ENCODE measurements around the gene GPNMB.

DNA sequence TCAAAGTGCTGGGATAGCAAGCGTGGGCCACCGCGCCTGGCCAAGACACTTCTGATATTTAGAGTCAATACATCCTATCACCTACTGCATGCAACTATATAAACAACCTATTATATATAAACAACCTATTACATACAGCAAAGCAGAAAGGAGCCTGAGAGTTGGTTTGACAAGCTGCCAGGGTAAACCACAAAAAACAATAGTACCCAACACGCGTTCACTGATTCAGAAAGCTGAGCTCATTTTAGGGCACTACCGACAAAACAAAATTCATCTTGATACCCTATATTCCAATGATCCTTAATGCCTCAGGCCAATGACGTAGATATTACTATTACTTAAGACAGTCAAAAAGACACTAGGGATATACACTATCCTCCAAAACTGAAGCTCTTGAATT, 68.8 kb downstream of the GPNMB start:
- TF ChIP-seq, protein P1, sequence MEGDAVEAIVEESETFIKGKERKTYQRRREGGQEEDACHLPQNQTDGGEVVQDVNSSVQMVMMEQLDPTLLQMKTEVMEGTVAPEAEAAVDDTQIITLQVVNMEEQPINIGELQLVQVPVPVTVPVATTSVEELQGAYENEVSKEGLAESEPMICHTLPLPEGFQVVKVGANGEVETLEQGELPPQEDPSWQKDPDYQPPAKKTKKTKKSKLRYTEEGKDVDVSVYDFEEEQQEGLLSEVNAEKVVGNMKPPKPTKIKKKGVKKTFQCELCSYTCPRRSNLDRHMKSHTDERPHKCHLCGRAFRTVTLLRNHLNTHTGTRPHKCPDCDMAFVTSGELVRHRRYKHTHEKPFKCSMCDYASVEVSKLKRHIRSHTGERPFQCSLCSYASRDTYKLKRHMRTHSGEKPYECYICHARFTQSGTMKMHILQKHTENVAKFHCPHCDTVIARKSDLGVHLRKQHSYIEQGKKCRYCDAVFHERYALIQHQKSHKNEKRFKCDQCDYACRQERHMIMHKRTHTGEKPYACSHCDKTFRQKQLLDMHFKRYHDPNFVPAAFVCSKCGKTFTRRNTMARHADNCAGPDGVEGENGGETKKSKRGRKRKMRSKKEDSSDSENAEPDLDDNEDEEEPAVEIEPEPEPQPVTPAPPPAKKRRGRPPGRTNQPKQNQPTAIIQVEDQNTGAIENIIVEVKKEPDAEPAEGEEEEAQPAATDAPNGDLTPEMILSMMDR (IDR thresholded peaks at IDR 0.05; ENCODE audit: low read depth, low read length): no peak
- TF ChIP-seq POLR2A (IDR thresholded peaks at IDR 0.05; ENCODE audit: extremely low read depth, insufficient read length) (no peak), MYC (IDR thresholded peaks at IDR 0.05; ENCODE audit: low read depth, low read length) (no peak)
- TF ChIP-seq, protein P2, sequence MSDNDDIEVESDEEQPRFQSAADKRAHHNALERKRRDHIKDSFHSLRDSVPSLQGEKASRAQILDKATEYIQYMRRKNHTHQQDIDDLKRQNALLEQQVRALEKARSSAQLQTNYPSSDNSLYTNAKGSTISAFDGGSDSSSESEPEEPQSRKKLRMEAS (IDR thresholded peaks at IDR 0.05; ENCODE audit: low read depth, low read length): no peak
